ENCODE measurements around the gene PRELID1. TPM values are rescaled to one million over a fixed set of nuclear protein-coding genes. Genes with fewer than 3 reads are reported as not detected.

PRELID1 gene
- total and polyA plus RNA-seq, 8 donors, result 72.3 to 154 (median 86.4) TPM

DNA sequence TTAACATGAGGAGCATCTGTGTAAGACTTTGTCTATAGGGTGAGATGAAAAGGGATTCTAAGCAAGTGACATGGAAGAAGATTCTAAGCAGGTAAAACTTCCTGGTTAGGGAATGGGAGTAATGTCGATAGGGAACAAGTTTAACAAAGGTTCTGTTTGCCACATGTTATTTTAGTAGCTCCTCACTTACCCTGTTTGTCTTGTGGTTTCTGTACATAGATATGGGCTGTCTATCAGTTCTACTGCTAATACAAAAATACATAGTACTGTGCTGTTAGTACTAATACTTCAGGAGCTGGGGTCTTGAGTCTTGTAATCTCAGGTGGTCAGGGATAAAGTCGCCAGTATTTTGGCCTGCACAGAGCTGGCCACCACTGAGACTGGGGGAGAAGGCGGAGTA, 32.9 kb upstream of the PRELID1 start:
- intact Hi-C loops (cut with DNase I), result no loop called here
- Histone ChIP-seq H3K27me3 (no peaks in the 10 kb centered on the region), H3K9me3 (no peaks in the 10 kb centered on the region), H3K27ac (no peak overlapping the region), H3K4me1 (no peaks in the 10 kb centered on the region), H3K36me3 (peaks cover 0 to 91% of the 10 kb centered on the region in 2 donors), H3K4me3 (no peak overlapping the region)
- ATAC-seq (no peak), DNase-seq (no peak)
- TF ChIP-seq, protein P1, sequence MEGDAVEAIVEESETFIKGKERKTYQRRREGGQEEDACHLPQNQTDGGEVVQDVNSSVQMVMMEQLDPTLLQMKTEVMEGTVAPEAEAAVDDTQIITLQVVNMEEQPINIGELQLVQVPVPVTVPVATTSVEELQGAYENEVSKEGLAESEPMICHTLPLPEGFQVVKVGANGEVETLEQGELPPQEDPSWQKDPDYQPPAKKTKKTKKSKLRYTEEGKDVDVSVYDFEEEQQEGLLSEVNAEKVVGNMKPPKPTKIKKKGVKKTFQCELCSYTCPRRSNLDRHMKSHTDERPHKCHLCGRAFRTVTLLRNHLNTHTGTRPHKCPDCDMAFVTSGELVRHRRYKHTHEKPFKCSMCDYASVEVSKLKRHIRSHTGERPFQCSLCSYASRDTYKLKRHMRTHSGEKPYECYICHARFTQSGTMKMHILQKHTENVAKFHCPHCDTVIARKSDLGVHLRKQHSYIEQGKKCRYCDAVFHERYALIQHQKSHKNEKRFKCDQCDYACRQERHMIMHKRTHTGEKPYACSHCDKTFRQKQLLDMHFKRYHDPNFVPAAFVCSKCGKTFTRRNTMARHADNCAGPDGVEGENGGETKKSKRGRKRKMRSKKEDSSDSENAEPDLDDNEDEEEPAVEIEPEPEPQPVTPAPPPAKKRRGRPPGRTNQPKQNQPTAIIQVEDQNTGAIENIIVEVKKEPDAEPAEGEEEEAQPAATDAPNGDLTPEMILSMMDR (IDR thresholded peaks at IDR 0.05), result no peak

DNA sequence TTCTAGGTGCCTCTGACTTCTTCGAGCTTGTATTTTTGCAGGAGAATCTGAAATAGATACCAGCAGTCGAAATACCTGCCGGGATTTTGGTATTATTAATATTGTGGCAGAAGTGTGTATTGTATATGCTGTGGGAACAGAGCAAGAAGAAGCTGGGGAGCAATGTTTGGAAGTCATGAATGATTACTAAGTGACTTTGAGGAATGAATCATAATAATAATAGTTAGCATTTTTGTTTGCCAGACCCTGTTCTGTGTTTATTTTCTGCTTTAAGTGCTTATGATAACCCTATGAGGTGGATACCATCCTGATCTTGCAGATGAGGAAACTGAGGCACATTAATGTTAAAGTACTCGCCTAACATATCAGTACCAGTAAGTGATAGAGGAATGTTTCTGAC, 32.5 kb upstream of the PRELID1 start:
- no peak for ATAC-seq
- intact Hi-C loops (cut with DNase I), result no loop called here
- Histone ChIP-seq H3K9me3 (no peaks in the 10 kb centered on the region), H3K4me3 (no peak overlapping the region), H3K36me3 (peaks cover 0 to 91% of the 10 kb centered on the region in 2 donors), H3K27me3 (no peaks in the 10 kb centered on the region), H3K4me1 (no peaks in the 10 kb centered on the region), H3K27ac (no peak overlapping the region)
- DNase-seq, result no peak
- TF ChIP-seq, protein P1 (IDR thresholded peaks at IDR 0.05), result no peak

DNA sequence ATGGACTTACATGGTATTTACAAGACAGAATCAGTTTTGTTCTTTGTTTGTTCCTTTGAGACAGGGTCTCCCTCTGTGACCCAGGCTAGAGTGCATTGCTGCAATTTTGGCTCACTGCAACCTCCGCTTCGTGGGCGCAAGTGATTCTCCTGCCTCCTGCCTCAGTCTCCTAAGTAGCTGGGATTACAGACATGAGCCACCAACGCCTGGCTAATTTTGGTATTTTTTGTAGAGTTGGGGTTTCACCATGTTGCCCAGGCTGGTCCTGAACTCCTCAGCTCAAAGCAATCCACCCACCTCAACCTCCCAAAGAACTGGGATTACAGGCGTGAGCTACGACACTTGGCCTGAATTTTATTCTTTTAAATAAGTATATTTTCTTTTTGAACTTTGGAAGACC, 27.7 kb upstream of the PRELID1 start:
- DNase-seq (no peak), ATAC-seq (no peak)
- no peaks in the 10 kb centered on the region for H3K4me1 ChIP-seq
- no peaks in the 10 kb centered on the region for H3K9me3 ChIP-seq
- H3K27ac ChIP-seq, result no peak overlapping the region
- H3K27me3 ChIP-seq, result no peaks in the 10 kb centered on the region
- H3K36me3 ChIP-seq, result peaks cover 0 to 94% of the 10 kb centered on the region in 2 donors
- intact Hi-C loops (cut with DNase I), result no loop called here
- H3K4me3 ChIP-seq, result no peak overlapping the region
- TF ChIP-seq, protein P1 (IDR thresholded peaks at IDR 0.05), result no peak

DNA sequence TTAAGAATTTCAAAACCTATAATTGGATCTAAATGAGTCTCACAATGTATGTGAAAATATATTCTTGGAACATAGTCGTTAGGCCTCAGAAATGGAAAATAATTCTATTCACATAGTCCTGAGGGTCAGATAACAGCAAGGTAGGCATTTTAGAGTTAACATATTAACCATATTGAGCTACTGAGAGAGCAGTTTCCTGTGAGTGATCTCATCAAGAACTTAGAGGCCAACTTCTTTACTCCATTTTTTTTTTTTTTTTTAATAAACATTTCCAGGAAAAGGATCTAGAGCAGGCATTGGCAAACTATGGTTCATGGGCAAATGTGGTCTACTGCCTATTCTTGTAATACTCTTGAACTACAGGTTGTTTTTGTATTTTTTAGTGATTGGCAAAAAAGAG, 26.7 kb upstream of the PRELID1 start:
- intact Hi-C loops (cut with DNase I), result no loop called here
- no peak overlapping the region for H3K4me3 ChIP-seq
- peaks cover 0 to 95% of the 10 kb centered on the region in 2 donors for H3K36me3 ChIP-seq
- no peak for DNase-seq
- ATAC-seq, result no peak
- H3K27ac ChIP-seq, result no peak overlapping the region
- H3K9me3 ChIP-seq, result no peaks in the 10 kb centered on the region
- TF ChIP-seq, protein P1 (IDR thresholded peaks at IDR 0.05), result no peak
- H3K27me3 ChIP-seq, result no peaks in the 10 kb centered on the region
- no peaks in the 10 kb centered on the region for H3K4me1 ChIP-seq

DNA sequence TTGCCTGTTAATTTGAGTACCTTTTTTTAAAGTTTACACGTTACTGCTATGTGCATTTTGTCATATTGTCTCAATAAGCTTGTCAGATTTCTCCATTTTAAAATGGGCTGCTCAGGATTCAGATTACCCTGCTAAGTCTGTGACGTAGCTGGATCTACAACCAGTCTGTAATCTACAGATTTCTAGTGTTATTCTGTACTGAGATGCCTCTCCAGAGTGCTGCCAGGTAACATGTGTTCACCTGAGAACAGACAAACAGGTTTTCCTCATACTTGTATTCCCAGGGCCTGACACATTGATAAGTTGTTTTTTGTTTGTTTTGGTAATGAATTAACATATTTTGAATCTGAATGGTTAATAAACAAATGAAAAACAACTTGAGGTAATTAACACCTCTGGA, 15.4 kb upstream of the PRELID1 start:
- H3K27me3 ChIP-seq, result no peaks in the 10 kb centered on the region
- TF ChIP-seq, protein P1 (IDR thresholded peaks at IDR 0.05), result no peak
- H3K36me3 ChIP-seq, result peaks cover 0 to 98% of the 10 kb centered on the region in 2 donors
- ATAC-seq (no peak), DNase-seq (no peak)
- no peaks in the 10 kb centered on the region for H3K4me1 ChIP-seq
- H3K9me3 ChIP-seq, result no peaks in the 10 kb centered on the region
- H3K4me3 ChIP-seq, result no peak overlapping the region
- intact Hi-C loops (cut with DNase I), result no loop called here
- no peak overlapping the region for H3K27ac ChIP-seq
